Cardiac muscle cell (in vitro differentiated cells and primary cell): ENCODE measurements around the gene GSG1L2. TPM values are rescaled to one million over a fixed set of nuclear protein-coding genes. Genes with fewer than 3 reads are reported as not detected.

Experiments used
- DNase-seq, 2 donors: peaks; one replicate each; pipeline versions ENCODE4 v3.0.0 to v3.0.0-alpha.2; 2010 to 2017; ENCODE audit warnings: low read depth in 1 of 2, low spot score in 1 of 2
- H3K27ac ChIP-seq: fragments of 200-600 bp; sonication (generic); 2 replicates; pipeline ENCODE4 v1.5.1; 2016
- H3K27me3 ChIP-seq: fragments of 200-600 bp; sonication (generic); 2 replicates; pipeline ENCODE4 v1.6.0; 2016; ENCODE audit warnings: control low read depth
- H3K36me3 ChIP-seq: fragments of 200-600 bp; sonication (generic); 2 replicates; pipeline ENCODE4 v1.5.1; 2016; ENCODE audit warnings: control low read depth
- H3K4me1 ChIP-seq: fragments of 200-600 bp; sonication (generic); 2 replicates; pipeline ENCODE4 v1.8.1; 2017; ENCODE audit warnings: low read depth, mild to moderate bottlenecking, mixed run types
- H3K4me3 ChIP-seq: fragments of 200-600 bp; sonication (generic); 2 replicates; pipeline ENCODE4 v1.5.1; 2016; ENCODE audit warnings: mild to moderate bottlenecking
- H3K9me3 ChIP-seq: fragments of 200-600 bp; sonication (generic); 2 replicates; pipeline ENCODE4 v1.5.1; 2017; ENCODE audit warnings: low read depth, mild to moderate bottlenecking, control low read depth
- CTCF ChIP-seq: IDR thresholded peaks from 2 replicates; pipeline ENCODE4 v1.5.1; 2012; ENCODE audit warnings: low read depth, mild to moderate bottlenecking, low read length
- polyA plus RNA-seq: library from polyadenylated mRNA; unstranded; fragments of >200 nt; fragmentation: Nextera tagmentation; extraction: Ambion mirVana; gene quantifications from 2 replicates; pipeline ENCODE4 v1.2.1, GENCODE V29; 2016
- total RNA-seq: library from RNA; depleted of rRNA; stranded (reverse); fragments of >200 nt; gene quantifications from 2 replicates; pipeline ENCODE4 v1.2.3, GENCODE V29; 2016

Gene GSG1L2
- total and polyA plus RNA-seq, 2 experiments from 2014 or later: not detected

GRCh38 chr17:9814337-9814945 lies 7.4 kb downstream of the GSG1L2 start:
- DNase-seq: no peak
- H3K27me3 ChIP-seq: no peaks in the 10 kb centered on the region
- no peaks in the 10 kb centered on the region for H3K9me3 ChIP-seq
- H3K36me3 ChIP-seq: no peaks in the 10 kb centered on the region
- no peak overlapping the region for H3K4me3 ChIP-seq
- peaks cover 19% of the 10 kb centered on the region for H3K4me1 ChIP-seq
- no peak overlapping the region for H3K27ac ChIP-seq
- no peak for TF ChIP-seq CTCF

- H3K9me3 ChIP-seq: no peaks in the 10 kb centered on the region
- H3K27me3 ChIP-seq: no peaks in the 10 kb centered on the region
- no peak overlapping the region for H3K27ac ChIP-seq
- no peaks in the 10 kb centered on the region for H3K36me3 ChIP-seq
- H3K4me1 ChIP-seq: peaks cover 19% of the 10 kb centered on the region
- no peak for TF ChIP-seq CTCF
- no peak for DNase-seq
- no peak overlapping the region for H3K4me3 ChIP-seq
Measured at GRCh38 chr17:9813166-9813565, 8.7 kb downstream of the GSG1L2 start.

- Histone ChIP-seq H3K9me3 (no peaks in the 10 kb centered on the region), H3K4me3 (no peak overlapping the region), H3K4me1 (peaks cover 19% of the 10 kb centered on the region), H3K27ac (peak overlapping the region; percentile 59), H3K27me3 (no peaks in the 10 kb centered on the region), H3K36me3 (no peaks in the 10 kb centered on the region)
- TF ChIP-seq CTCF: no peak
- peak in 1 of 2 donors; percentile 80 for DNase-seq
Measured at GRCh38 chr17:9811537-9811936, 10.3 kb downstream of the GSG1L2 start.

GRCh38 chr17:9811086-9811485 lies 10.8 kb downstream of the GSG1L2 start:
- Histone ChIP-seq H3K27ac (peak overlapping the region; percentile 59), H3K9me3 (no peaks in the 10 kb centered on the region), H3K4me1 (peaks cover 19% of the 10 kb centered on the region), H3K27me3 (no peaks in the 10 kb centered on the region), H3K4me3 (no peak overlapping the region), H3K36me3 (no peaks in the 10 kb centered on the region)
- DNase-seq: no peak
- no peak for TF ChIP-seq CTCF

- H3K4me3 ChIP-seq: no peak overlapping the region
- no peaks in the 10 kb centered on the region for H3K36me3 ChIP-seq
- DNase-seq: peak in 1 of 2 donors; percentile 51
- no peak for TF ChIP-seq CTCF
- peak overlapping the region; percentile 59 for H3K27ac ChIP-seq
- H3K9me3 ChIP-seq: no peaks in the 10 kb centered on the region
- peaks cover 19% of the 10 kb centered on the region for H3K4me1 ChIP-seq
- H3K27me3 ChIP-seq: no peaks in the 10 kb centered on the region
Measured at GRCh38 chr17:9810100-9810949, 11.6 kb downstream of the GSG1L2 start.
